Measurements from ENCODE around the gene NYAP2. TPM values are rescaled to one million over a fixed set of nuclear protein-coding genes. Genes with fewer than 3 reads are reported as not detected.

The NYAP2 gene
- total RNA-seq, 4 donors from 2014 or later = 0.09 to 0.61 (median 0.18) TPM; not detected in 1

DNA sequence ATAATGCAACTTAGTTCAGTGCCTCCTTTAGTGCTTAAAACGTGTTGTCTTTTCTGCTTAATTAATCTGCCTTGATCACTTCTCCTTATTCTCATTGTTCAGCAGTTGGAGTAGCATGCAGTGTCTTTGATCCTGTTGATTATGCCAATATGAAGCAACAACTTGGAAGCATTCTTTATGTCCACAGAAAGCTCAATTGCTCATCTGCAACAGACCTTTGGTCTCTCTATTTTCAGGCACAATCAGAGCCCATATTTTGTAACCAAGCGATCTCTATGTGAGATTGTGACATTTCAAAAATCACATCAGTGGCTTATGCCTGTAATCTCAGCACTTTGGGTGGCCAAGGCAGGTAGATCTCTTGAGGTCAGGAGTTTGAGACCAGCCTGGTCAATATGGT, 217.3 kb downstream of the NYAP2 start:
- intact Hi-C loops (cut with DNase I) = no loop called here
- Histone ChIP-seq H3K27me3 (no peaks in the 10 kb centered on the region), H3K4me1 (no peaks in the 10 kb centered on the region), H3K27ac (no peak overlapping the region), H3K9me3 (no peaks in the 10 kb centered on the region), H3K4me3 (no peak overlapping the region), H3K36me3 (no peaks in the 10 kb centered on the region)
- TF ChIP-seq POLR2A (IDR thresholded peaks at IDR 0.05) = no peak
- TF ChIP-seq, protein P1, sequence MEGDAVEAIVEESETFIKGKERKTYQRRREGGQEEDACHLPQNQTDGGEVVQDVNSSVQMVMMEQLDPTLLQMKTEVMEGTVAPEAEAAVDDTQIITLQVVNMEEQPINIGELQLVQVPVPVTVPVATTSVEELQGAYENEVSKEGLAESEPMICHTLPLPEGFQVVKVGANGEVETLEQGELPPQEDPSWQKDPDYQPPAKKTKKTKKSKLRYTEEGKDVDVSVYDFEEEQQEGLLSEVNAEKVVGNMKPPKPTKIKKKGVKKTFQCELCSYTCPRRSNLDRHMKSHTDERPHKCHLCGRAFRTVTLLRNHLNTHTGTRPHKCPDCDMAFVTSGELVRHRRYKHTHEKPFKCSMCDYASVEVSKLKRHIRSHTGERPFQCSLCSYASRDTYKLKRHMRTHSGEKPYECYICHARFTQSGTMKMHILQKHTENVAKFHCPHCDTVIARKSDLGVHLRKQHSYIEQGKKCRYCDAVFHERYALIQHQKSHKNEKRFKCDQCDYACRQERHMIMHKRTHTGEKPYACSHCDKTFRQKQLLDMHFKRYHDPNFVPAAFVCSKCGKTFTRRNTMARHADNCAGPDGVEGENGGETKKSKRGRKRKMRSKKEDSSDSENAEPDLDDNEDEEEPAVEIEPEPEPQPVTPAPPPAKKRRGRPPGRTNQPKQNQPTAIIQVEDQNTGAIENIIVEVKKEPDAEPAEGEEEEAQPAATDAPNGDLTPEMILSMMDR (IDR thresholded peaks at IDR 0.05) = no peak
- WGBS, 2 donors = 66 to 75% methylated on average over 2 of the region's 2 CpGs
- DNase-seq = no peak

- intact Hi-C loops (cut with DNase I) = no loop called here
- Histone ChIP-seq H3K4me3 (no peak overlapping the region), H3K4me1 (no peaks in the 10 kb centered on the region), H3K27ac (no peak overlapping the region), H3K9me3 (no peaks in the 10 kb centered on the region), H3K27me3 (no peaks in the 10 kb centered on the region), H3K36me3 (no peaks in the 10 kb centered on the region)
- WGBS, 2 donors = 80 to 83% methylated on average over 21 of the region's 21 CpGs
- no peak for DNase-seq
- no peak for TF ChIP-seq POLR2A (IDR thresholded peaks at IDR 0.05)
- TF ChIP-seq, protein P1 (IDR thresholded peaks at IDR 0.05) = no peak
Measured at GRCh38 chr2:225620227-225620626, 220.7 kb downstream of the NYAP2 start.

GRCh38 chr2:225630824-225631533, 231.5 kb downstream of the NYAP2 start:
- TF ChIP-seq POLR2A (IDR thresholded peaks at IDR 0.05) = no peak
- DNase-seq = no peak
- Histone ChIP-seq H3K4me3 (no peak overlapping the region), H3K27ac (no peak overlapping the region), H3K27me3 (peaks cover 0 to 5% (median 0%) of the 10 kb centered on the region in 4 donors), H3K4me1 (no peaks in the 10 kb centered on the region), H3K9me3 (no peaks in the 10 kb centered on the region), H3K36me3 (no peaks in the 10 kb centered on the region)
- intact Hi-C loops (cut with DNase I) = no loop called here
- 88 to 96% methylated on average over 4 of the region's 4 CpGs for WGBS, 2 donors

DNA sequence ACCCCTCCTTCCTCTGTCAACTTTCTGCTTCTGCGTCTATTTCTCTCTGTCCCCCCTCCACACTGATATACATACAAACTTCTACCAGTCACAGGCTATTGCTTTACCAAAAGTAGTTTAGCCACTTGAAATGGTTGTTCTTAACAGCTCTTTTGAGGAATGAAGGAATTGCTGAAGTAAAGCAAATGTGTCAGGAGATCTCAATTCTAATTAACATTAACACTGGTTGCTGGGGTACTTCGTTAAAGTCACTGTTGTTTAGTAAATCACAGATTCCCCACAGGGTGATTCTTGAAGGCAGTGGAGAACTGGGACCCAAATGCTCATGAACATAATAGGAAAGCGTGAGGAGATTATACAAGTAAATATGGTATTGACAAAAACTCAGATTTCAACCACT, 232.8 kb downstream of the NYAP2 start:
- H3K4me3 ChIP-seq = no peak overlapping the region
- H3K4me1 ChIP-seq = no peaks in the 10 kb centered on the region
- DNase-seq = no peak
- H3K27ac ChIP-seq = no peak overlapping the region
- no peaks in the 10 kb centered on the region for H3K9me3 ChIP-seq
- intact Hi-C loops (cut with DNase I) = no loop called here
- WGBS, 2 donors = 74 to 79% methylated on average over 3 of the region's 3 CpGs
- H3K36me3 ChIP-seq = no peaks in the 10 kb centered on the region
- TF ChIP-seq, protein P1 (IDR thresholded peaks at IDR 0.05) = no peak
- TF ChIP-seq POLR2A (IDR thresholded peaks at IDR 0.05) = no peak
- H3K27me3 ChIP-seq = peaks cover 0 to 5% (median 0%) of the 10 kb centered on the region in 4 donors

GRCh38 chr2:225636558-225636957, 237.0 kb downstream of the NYAP2 start:
- Histone ChIP-seq H3K36me3 (no peaks in the 10 kb centered on the region), H3K27ac (no peak overlapping the region), H3K4me3 (no peak overlapping the region), H3K27me3 (peaks cover 0 to 5% (median 0%) of the 10 kb centered on the region in 4 donors), H3K9me3 (no peaks in the 10 kb centered on the region), H3K4me1 (no peaks in the 10 kb centered on the region)
- intact Hi-C loops (cut with DNase I) = no loop called here
- TF ChIP-seq POLR2A (IDR thresholded peaks at IDR 0.05) = no peak
- TF ChIP-seq, protein P1 (IDR thresholded peaks at IDR 0.05) = no peak
- no peak for DNase-seq
- 63 to 69% methylated on average over 1 of the region's 1 CpG for WGBS, 2 donors
